ENCODE measurements around the gene DTL. TPM values are rescaled to one million over a fixed set of nuclear protein-coding genes. Genes with fewer than 3 reads are reported as not detected.

The DTL gene
- total RNA-seq, 1 donor from 2014 or later = 11.6 TPM

- Mint-ChIP-seq H3K4me1 (ENCODE audit: unreplicated experiment) (peaks cover 4% of the 10 kb centered on the region), H3K27me3 (ENCODE audit: unreplicated experiment) (no peaks in the 10 kb centered on the region), H3K36me3 (ENCODE audit: low read depth, unreplicated experiment) (peaks cover 6% of the 10 kb centered on the region), H3K9me3 (ENCODE audit: unreplicated experiment) (no peaks in the 10 kb centered on the region), H3K4me3 (ENCODE audit: unreplicated experiment) (no peak overlapping the region), H3K27ac (ENCODE audit: unreplicated experiment) (peak overlapping the region; percentile 16)
- no peak for TF ChIP-seq CTCF (IDR thresholded peaks at IDR 0.05; ENCODE audit: unreplicated experiment)
- DNase-seq (ENCODE audit: low spot score) = no peak
Measured at GRCh38 chr1:212118167-212118871, 82.8 kb downstream of the DTL start.

- peaks cover 6% of the 10 kb centered on the region for H3K36me3 Mint-ChIP-seq (ENCODE audit: low read depth, unreplicated experiment)
- TF ChIP-seq CTCF (IDR thresholded peaks at IDR 0.05; ENCODE audit: unreplicated experiment) = no peak
- no peaks in the 10 kb centered on the region for H3K9me3 Mint-ChIP-seq (ENCODE audit: unreplicated experiment)
- H3K4me1 Mint-ChIP-seq (ENCODE audit: unreplicated experiment) = peaks cover 4% of the 10 kb centered on the region
- H3K4me3 Mint-ChIP-seq (ENCODE audit: unreplicated experiment) = peak overlapping the region; percentile 5
- no peak for DNase-seq (ENCODE audit: low spot score)
- H3K27me3 Mint-ChIP-seq (ENCODE audit: unreplicated experiment) = no peaks in the 10 kb centered on the region
- peak overlapping the region; percentile 16 for H3K27ac Mint-ChIP-seq (ENCODE audit: unreplicated experiment)
Measured at GRCh38 chr1:212118872-212119260, 83.3 kb downstream of the DTL start.

GRCh38 chr1:212119397-212119837 is 83.9 kb downstream of the DTL start:
- Mint-ChIP-seq H3K9me3 (ENCODE audit: unreplicated experiment) (no peaks in the 10 kb centered on the region), H3K27me3 (ENCODE audit: unreplicated experiment) (no peaks in the 10 kb centered on the region), H3K36me3 (ENCODE audit: low read depth, unreplicated experiment) (peaks cover 6% of the 10 kb centered on the region), H3K27ac (ENCODE audit: unreplicated experiment) (no peak overlapping the region), H3K4me3 (ENCODE audit: unreplicated experiment) (no peak overlapping the region), H3K4me1 (ENCODE audit: unreplicated experiment) (peaks cover 4% of the 10 kb centered on the region)
- TF ChIP-seq CTCF (IDR thresholded peaks at IDR 0.05; ENCODE audit: unreplicated experiment) = no peak
- DNase-seq (ENCODE audit: low spot score) = no peak

- Mint-ChIP-seq H3K9me3 (ENCODE audit: unreplicated experiment) (no peaks in the 10 kb centered on the region), H3K27me3 (ENCODE audit: unreplicated experiment) (no peaks in the 10 kb centered on the region), H3K27ac (ENCODE audit: unreplicated experiment) (no peak overlapping the region), H3K36me3 (ENCODE audit: low read depth, unreplicated experiment) (peaks cover 6% of the 10 kb centered on the region), H3K4me3 (ENCODE audit: unreplicated experiment) (no peak overlapping the region), H3K4me1 (ENCODE audit: unreplicated experiment) (peaks cover 4% of the 10 kb centered on the region)
- no peak for TF ChIP-seq CTCF (IDR thresholded peaks at IDR 0.05; ENCODE audit: unreplicated experiment)
- no peak for DNase-seq (ENCODE audit: low spot score)
Measured at GRCh38 chr1:212119863-212120262, 84.3 kb downstream of the DTL start.

- no peak for DNase-seq (ENCODE audit: low spot score)
- Mint-ChIP-seq H3K36me3 (ENCODE audit: low read depth, unreplicated experiment) (peaks cover 6% of the 10 kb centered on the region), H3K27me3 (ENCODE audit: unreplicated experiment) (no peaks in the 10 kb centered on the region), H3K9me3 (ENCODE audit: unreplicated experiment) (no peaks in the 10 kb centered on the region), H3K4me1 (ENCODE audit: unreplicated experiment) (peaks cover 4% of the 10 kb centered on the region), H3K27ac (ENCODE audit: unreplicated experiment) (no peak overlapping the region), H3K4me3 (ENCODE audit: unreplicated experiment) (no peak overlapping the region)
- no peak for TF ChIP-seq CTCF (IDR thresholded peaks at IDR 0.05; ENCODE audit: unreplicated experiment)
Measured at GRCh38 chr1:212121779-212122178, 86.2 kb downstream of the DTL start.
